Measurements from ENCODE around the gene PKDCC.

DNA sequence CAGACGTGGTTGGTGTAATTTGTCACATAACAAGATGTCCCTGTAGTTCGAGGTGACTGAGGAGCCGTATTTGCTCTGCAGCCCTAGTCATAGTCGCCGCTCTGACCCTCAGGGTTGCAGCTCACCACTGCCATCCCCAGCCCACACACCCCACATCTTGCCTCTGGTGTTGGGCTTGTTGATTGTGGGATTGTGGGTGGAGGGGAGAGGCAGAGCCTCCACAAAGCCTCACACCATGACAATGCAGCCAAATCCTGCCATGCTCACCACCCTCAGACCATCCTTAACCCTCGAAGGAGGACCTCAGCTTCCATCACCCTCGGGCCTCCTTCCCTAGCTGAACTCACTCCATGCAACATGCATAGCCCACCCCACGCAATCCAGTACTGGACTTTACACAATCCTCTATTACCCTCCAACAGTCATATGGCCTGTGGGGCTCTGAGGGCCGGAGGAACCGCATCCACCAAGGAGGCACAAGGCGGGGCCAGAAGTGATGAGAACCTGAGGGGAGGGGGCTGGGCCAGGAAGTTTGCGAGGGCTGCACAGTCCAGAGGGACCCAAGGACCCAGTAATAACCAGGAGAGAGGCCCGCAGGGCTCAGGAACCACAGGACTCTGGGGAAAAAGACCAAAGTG, 11.6 kb downstream of the PKDCC start:
- TF ChIP-seq, protein P1, sequence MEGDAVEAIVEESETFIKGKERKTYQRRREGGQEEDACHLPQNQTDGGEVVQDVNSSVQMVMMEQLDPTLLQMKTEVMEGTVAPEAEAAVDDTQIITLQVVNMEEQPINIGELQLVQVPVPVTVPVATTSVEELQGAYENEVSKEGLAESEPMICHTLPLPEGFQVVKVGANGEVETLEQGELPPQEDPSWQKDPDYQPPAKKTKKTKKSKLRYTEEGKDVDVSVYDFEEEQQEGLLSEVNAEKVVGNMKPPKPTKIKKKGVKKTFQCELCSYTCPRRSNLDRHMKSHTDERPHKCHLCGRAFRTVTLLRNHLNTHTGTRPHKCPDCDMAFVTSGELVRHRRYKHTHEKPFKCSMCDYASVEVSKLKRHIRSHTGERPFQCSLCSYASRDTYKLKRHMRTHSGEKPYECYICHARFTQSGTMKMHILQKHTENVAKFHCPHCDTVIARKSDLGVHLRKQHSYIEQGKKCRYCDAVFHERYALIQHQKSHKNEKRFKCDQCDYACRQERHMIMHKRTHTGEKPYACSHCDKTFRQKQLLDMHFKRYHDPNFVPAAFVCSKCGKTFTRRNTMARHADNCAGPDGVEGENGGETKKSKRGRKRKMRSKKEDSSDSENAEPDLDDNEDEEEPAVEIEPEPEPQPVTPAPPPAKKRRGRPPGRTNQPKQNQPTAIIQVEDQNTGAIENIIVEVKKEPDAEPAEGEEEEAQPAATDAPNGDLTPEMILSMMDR (IDR thresholded peaks at IDR 0.05) = no peak
- TF ChIP-seq EZH2 (IDR thresholded peaks at IDR 0.05; ENCODE audit: borderline replicate concordance, insufficient read depth, low read depth, low read length, poor library complexity, severe bottlenecking) = no peak
